GM18907 (cell line): Measurements from ENCODE around the gene RNF182.
"Not testable (repeated sequence)": the region's sequence is repeated elsewhere in the genome, so short reads cannot be mapped to it uniquely, and the experiment has no call there.

Source experiments
- ATAC-seq: cut with Tn5 transposase; IDR thresholded peaks from one replicate; pipeline ENCODE4 v1.9.1; 2021; ENCODE audit warnings: mild to moderate bottlenecking, moderate library complexity; ENCODE audit not compliant: unreplicated experiment

RNF182 gene

GRCh38 chr6:13924949-13925881 is at the start of gene RNF182:
TSS of gene RNF182 (plus strand) at chr6:13924952. CDS start at chr6:13977120, 52,168 bp downstream.
- no peak for ATAC-seq

GRCh38 chr6:13877051-13877450 is 47.7 kb upstream of the RNF182 start:
- ATAC-seq, result no peak

GRCh38 chr6:13880061-13880663 is 44.6 kb upstream of the RNF182 start:
- ATAC-seq, result not testable (repeated sequence)

- ATAC-seq, result no peak
Measured at GRCh38 chr6:13881621-13882165, 43.1 kb upstream of the RNF182 start.

GRCh38 chr6:13883966-13884365 is 40.8 kb upstream of the RNF182 start:
- ATAC-seq, result no peak

- no peak for ATAC-seq
Measured at GRCh38 chr6:13884397-13884796, 40.4 kb upstream of the RNF182 start.

- ATAC-seq, result no peak
Measured at GRCh38 chr6:13885601-13886000, 39.2 kb upstream of the RNF182 start.

GRCh38 chr6:13886949-13887348 is 37.8 kb upstream of the RNF182 start:
- no peak for ATAC-seq

- no peak for ATAC-seq
Measured at GRCh38 chr6:13892017-13892645, 32.6 kb upstream of the RNF182 start.

GRCh38 chr6:13902922-13903321 is 21.8 kb upstream of the RNF182 start:
- no peak for ATAC-seq

GRCh38 chr6:13903364-13903763 is 21.4 kb upstream of the RNF182 start:
- no peak for ATAC-seq

- ATAC-seq, result no peak
Measured at GRCh38 chr6:13907001-13907350, 17.8 kb upstream of the RNF182 start.

- ATAC-seq, result no peak
Measured at GRCh38 chr6:13907614-13908215, 17.0 kb upstream of the RNF182 start.

GRCh38 chr6:13908955-13909381 is 15.8 kb upstream of the RNF182 start:
- peak; percentile 53 for ATAC-seq

- no peak for ATAC-seq
Measured at GRCh38 chr6:13910443-13910842, 14.3 kb upstream of the RNF182 start.

GRCh38 chr6:13911337-13911736 is 13.4 kb upstream of the RNF182 start:
- no peak for ATAC-seq

GRCh38 chr6:13913226-13914001 is 11.3 kb upstream of the RNF182 start:
- no peak for ATAC-seq

- ATAC-seq, result no peak
Measured at GRCh38 chr6:13914351-13914750, 10.4 kb upstream of the RNF182 start.

GRCh38 chr6:13915561-13916229 is 9.1 kb upstream of the RNF182 start:
- no peak for ATAC-seq
